OCI-M2 (cell line): ENCODE results near the gene SASH1.

ENCODE experiments used
- DNase-seq: peaks from one replicate; lab custom pipeline; 2025; ENCODE audit not compliant: unreplicated experiment; lab: John Stamatoyannopoulos, UW

SASH1 gene

GRCh38 chr6:148398244-148398643 is 55.6 kb downstream of the SASH1 start:
- DNase-seq = no peak

- DNase-seq = no peak
These were observed 56.0 kb downstream of the SASH1 start for GRCh38 chr6:148398678-148399077.

- no peak for DNase-seq
These were observed 58.9 kb downstream of the SASH1 start for GRCh38 chr6:148401571-148401970.

- no peak for DNase-seq
These were observed 61.9 kb downstream of the SASH1 start for GRCh38 chr6:148404456-148405054.

- DNase-seq = no peak
These were observed 63.3 kb downstream of the SASH1 start for GRCh38 chr6:148405894-148406293.

GRCh38 chr6:148406579-148407371 is 64.1 kb downstream of the SASH1 start:
- DNase-seq = no peak

- no peak for DNase-seq
These were observed 64.7 kb downstream of the SASH1 start for GRCh38 chr6:148407372-148407771.

- DNase-seq = no peak
These were observed 70.9 kb downstream of the SASH1 start for GRCh38 chr6:148413321-148414091.

GRCh38 chr6:148414092-148414489 is 71.5 kb downstream of the SASH1 start:
- DNase-seq = no peak

- no peak for DNase-seq
These were observed 72.2 kb downstream of the SASH1 start for GRCh38 chr6:148414836-148415235.

GRCh38 chr6:148415511-148416260 is 73.0 kb downstream of the SASH1 start:
- no peak for DNase-seq

GRCh38 chr6:148416330-148416965 is 73.8 kb downstream of the SASH1 start:
- DNase-seq = no peak

GRCh38 chr6:148417045-148417444 is 74.4 kb downstream of the SASH1 start:
- DNase-seq = no peak

GRCh38 chr6:148419430-148419829 is 76.8 kb downstream of the SASH1 start:
- no peak for DNase-seq

GRCh38 chr6:148422085-148422484 is 79.4 kb downstream of the SASH1 start:
- DNase-seq = no peak

GRCh38 chr6:148423133-148423532 is 80.5 kb downstream of the SASH1 start:
- DNase-seq = no peak

GRCh38 chr6:148423601-148424270 is 81.1 kb downstream of the SASH1 start:
- no peak for DNase-seq

GRCh38 chr6:148425443-148425842 is 82.8 kb downstream of the SASH1 start:
- DNase-seq = no peak

- DNase-seq = no peak
These were observed 83.8 kb downstream of the SASH1 start for GRCh38 chr6:148426317-148426977.

- DNase-seq = no peak
These were observed 84.7 kb downstream of the SASH1 start for GRCh38 chr6:148427333-148427732.
